ENCODE data around the gene DMGDH. TPM values are rescaled to one million over a fixed set of nuclear protein-coding genes. Genes with fewer than 3 reads are reported as not detected.

DMGDH gene
- total and polyA plus RNA-seq, 2 donors: 0.99 to 1.1 TPM

GRCh38 chr5:79011219-79011836 is 58.1 kb downstream of the DMGDH start:
- Histone ChIP-seq H3K27ac (ENCODE audit: low read depth in 1 of 2, low read length in 1 of 2) (no peak overlapping the region), H3K9me3 (ENCODE audit: control insufficient read depth in 2 of 2, insufficient read depth in 1 of 2, low read length in 1 of 2) (no peaks in the 10 kb centered on the region), H3K4me3 (ENCODE audit: low read length in 2 of 2) (no peak overlapping the region), H3K4me1 (ENCODE audit: control insufficient read depth in 2 of 2, insufficient read depth in 2 of 2, low read length in 2 of 2) (no peaks in the 10 kb centered on the region), H3K36me3 (ENCODE audit: control insufficient read depth in 2 of 2, insufficient read depth in 2 of 2, low read length in 1 of 2) (no peaks in the 10 kb centered on the region), H3K27me3 (ENCODE audit: control insufficient read depth in 2 of 2, insufficient read depth in 1 of 2, low read length in 1 of 2) (no peaks in the 10 kb centered on the region)
- DNase-seq (ENCODE audit: low read depth in 6 of 9, low spot score in 9 of 9): no peak
- WGBS: 98% methylated on average over 1 of the region's 1 CpG

GRCh38 chr5:79008362-79008761 is 61.1 kb downstream of the DMGDH start:
- Histone ChIP-seq H3K36me3 (ENCODE audit: control insufficient read depth in 2 of 2, insufficient read depth in 2 of 2, low read length in 1 of 2) (no peaks in the 10 kb centered on the region), H3K27me3 (ENCODE audit: control insufficient read depth in 2 of 2, insufficient read depth in 1 of 2, low read length in 1 of 2) (no peaks in the 10 kb centered on the region), H3K4me1 (ENCODE audit: control insufficient read depth in 2 of 2, insufficient read depth in 2 of 2, low read length in 2 of 2) (no peaks in the 10 kb centered on the region), H3K4me3 (ENCODE audit: low read length in 2 of 2) (no peak overlapping the region), H3K27ac (ENCODE audit: low read depth in 1 of 2, low read length in 1 of 2) (no peak overlapping the region), H3K9me3 (ENCODE audit: control insufficient read depth in 2 of 2, insufficient read depth in 1 of 2, low read length in 1 of 2) (no peaks in the 10 kb centered on the region)
- 71% methylated on average over 3 of the region's 3 CpGs for WGBS
- no peak for DNase-seq (ENCODE audit: low read depth in 6 of 9, low spot score in 9 of 9)

DNA sequence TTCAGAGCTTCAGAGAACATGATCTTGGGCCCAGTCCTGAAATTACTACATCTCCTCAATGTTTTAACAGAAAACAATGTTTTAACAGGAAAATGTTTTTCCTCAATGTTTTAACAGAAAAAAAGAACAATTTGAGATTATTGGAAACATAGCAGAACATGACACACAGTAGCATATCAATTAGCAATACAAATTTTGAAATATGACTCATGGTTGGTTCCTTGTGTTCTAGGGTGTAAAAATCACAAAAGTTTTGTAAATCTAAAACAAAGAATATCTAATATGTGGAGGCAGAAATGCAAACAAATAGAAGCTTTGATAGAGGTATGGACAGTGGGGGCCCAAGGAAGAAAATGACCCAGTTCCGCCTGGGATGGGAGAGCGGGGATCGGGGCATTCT is 61.6 kb downstream of the DMGDH start:
- H3K4me3 ChIP-seq (ENCODE audit: low read length in 2 of 2): no peak overlapping the region
- H3K27ac ChIP-seq (ENCODE audit: low read depth in 1 of 2, low read length in 1 of 2): no peak overlapping the region
- no peaks in the 10 kb centered on the region for H3K9me3 ChIP-seq (ENCODE audit: control insufficient read depth in 2 of 2, insufficient read depth in 1 of 2, low read length in 1 of 2)
- DNase-seq (ENCODE audit: low read depth in 6 of 9, low spot score in 9 of 9): no peak
- no peaks in the 10 kb centered on the region for H3K27me3 ChIP-seq (ENCODE audit: control insufficient read depth in 2 of 2, insufficient read depth in 1 of 2, low read length in 1 of 2)
- WGBS: 97% methylated on average over 3 of the region's 3 CpGs
- no peaks in the 10 kb centered on the region for H3K4me1 ChIP-seq (ENCODE audit: control insufficient read depth in 2 of 2, insufficient read depth in 2 of 2, low read length in 2 of 2)
- H3K36me3 ChIP-seq (ENCODE audit: control insufficient read depth in 2 of 2, insufficient read depth in 2 of 2, low read length in 1 of 2): no peaks in the 10 kb centered on the region

DNA sequence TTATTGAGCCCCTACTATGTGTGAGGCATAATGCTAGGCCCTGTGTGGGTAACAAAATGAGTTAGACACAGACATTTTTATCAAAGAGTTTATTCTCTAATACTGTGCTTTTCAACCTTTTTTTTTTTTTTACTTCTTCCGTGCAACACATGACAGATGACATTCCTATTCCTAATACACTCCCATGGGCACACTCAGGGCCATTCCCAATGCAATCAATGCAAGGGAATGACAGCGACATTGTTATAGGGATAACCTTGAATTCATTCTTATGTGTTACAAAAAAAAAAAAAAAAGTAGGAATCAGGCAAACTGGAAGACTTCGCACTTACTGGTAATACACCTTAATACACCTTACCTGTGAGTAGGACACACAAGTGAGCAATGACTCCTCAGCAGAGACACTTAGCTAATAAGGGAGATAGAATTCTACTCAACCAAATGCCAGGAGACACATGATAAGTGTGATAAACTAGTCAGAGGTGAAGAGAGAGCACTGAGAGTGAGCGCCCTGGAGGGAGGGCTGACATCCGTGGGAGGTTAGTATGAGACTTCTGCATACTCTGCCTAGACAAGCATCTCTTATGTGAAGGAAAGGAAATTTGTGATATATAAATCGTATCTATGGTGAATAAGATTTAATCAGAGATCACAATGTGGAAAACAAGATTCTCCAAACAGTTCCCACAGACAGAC is 63.4 kb downstream of the DMGDH start:
- 98% methylated on average over 6 of the region's 6 CpGs for WGBS

GRCh38 chr5:79005151-79005550 is 64.3 kb downstream of the DMGDH start:
- DNase-seq (ENCODE audit: low read depth in 6 of 9, low spot score in 9 of 9): no peak
- 93% methylated on average over 4 of the region's 4 CpGs for WGBS
- Histone ChIP-seq H3K4me1 (ENCODE audit: control insufficient read depth in 2 of 2, insufficient read depth in 2 of 2, low read length in 2 of 2) (no peaks in the 10 kb centered on the region), H3K36me3 (ENCODE audit: control insufficient read depth in 2 of 2, insufficient read depth in 2 of 2, low read length in 1 of 2) (no peaks in the 10 kb centered on the region), H3K27me3 (ENCODE audit: control insufficient read depth in 2 of 2, insufficient read depth in 1 of 2, low read length in 1 of 2) (no peaks in the 10 kb centered on the region), H3K27ac (ENCODE audit: low read depth in 1 of 2, low read length in 1 of 2) (no peak overlapping the region), H3K9me3 (ENCODE audit: control insufficient read depth in 2 of 2, insufficient read depth in 1 of 2, low read length in 1 of 2) (no peaks in the 10 kb centered on the region), H3K4me3 (ENCODE audit: low read length in 2 of 2) (no peak overlapping the region)

More for the DNA sequence above, 63.4 kb downstream of the DMGDH start:
- Histone ChIP-seq H3K27ac (ENCODE audit: low read depth in 1 of 2, low read length in 1 of 2) (no peak overlapping the region), H3K4me1 (ENCODE audit: control insufficient read depth in 2 of 2, insufficient read depth in 2 of 2, low read length in 2 of 2) (no peaks in the 10 kb centered on the region), H3K4me3 (ENCODE audit: low read length in 2 of 2) (no peak overlapping the region), H3K9me3 (ENCODE audit: control insufficient read depth in 2 of 2, insufficient read depth in 1 of 2, low read length in 1 of 2) (no peaks in the 10 kb centered on the region), H3K36me3 (ENCODE audit: control insufficient read depth in 2 of 2, insufficient read depth in 2 of 2, low read length in 1 of 2) (no peaks in the 10 kb centered on the region), H3K27me3 (ENCODE audit: control insufficient read depth in 2 of 2, insufficient read depth in 1 of 2, low read length in 1 of 2) (no peaks in the 10 kb centered on the region)
- no peak for DNase-seq (ENCODE audit: low read depth in 6 of 9, low spot score in 9 of 9)

DNA sequence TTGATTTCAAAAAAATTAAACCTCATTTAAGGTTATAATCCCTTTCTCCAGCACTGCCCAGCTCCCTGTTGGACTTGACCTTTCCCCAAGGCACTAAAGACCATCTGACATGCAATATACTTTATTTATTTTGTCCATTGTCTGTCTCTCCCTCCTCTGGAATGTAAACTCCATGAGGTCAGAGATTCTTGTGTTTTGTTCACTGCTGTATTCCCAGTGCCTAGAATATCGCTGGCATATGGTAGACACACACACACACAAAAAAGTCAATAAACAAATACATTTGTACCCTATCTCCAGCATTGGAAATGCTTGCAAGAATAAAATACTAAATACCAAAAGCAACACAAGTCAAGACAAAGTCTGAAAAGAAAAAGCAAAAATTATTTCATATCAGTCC is 67.1 kb downstream of the DMGDH start:
- Histone ChIP-seq H3K27ac (ENCODE audit: low read depth in 1 of 2, low read length in 1 of 2) (no peak overlapping the region), H3K4me3 (ENCODE audit: low read length in 2 of 2) (no peak overlapping the region)
- WGBS: 99% methylated on average over 1 of the region's 1 CpG

DNA sequence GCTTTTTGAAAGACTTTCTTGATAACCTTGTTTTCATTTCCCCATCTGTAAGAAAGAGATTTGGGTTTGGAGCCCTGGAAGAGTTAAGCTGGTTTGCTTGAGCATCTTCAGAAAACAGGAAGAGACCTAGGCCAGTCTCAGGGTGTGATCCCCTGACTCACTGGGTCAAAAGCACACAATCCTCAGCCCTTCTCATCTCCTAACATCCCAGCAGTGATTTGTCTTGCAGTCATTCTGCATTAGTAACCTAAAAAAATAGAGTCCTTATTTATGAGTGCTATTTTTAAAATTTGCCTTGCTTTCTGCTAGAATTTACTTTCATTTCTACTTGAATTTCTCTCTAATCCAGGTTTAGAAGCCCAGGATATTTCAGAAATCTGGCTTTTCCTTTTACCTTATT is 68.0 kb downstream of the DMGDH start:
- no peak for DNase-seq (ENCODE audit: low read depth in 6 of 9, low spot score in 9 of 9)
- no peaks in the 10 kb centered on the region for H3K36me3 ChIP-seq (ENCODE audit: control insufficient read depth in 2 of 2, insufficient read depth in 2 of 2, low read length in 1 of 2)
- H3K27ac ChIP-seq (ENCODE audit: low read depth in 1 of 2, low read length in 1 of 2): no peak overlapping the region
- H3K27me3 ChIP-seq (ENCODE audit: control insufficient read depth in 2 of 2, insufficient read depth in 1 of 2, low read length in 1 of 2): no peaks in the 10 kb centered on the region
- H3K4me1 ChIP-seq (ENCODE audit: control insufficient read depth in 2 of 2, insufficient read depth in 2 of 2, low read length in 2 of 2): no peaks in the 10 kb centered on the region
- H3K9me3 ChIP-seq (ENCODE audit: control insufficient read depth in 2 of 2, insufficient read depth in 1 of 2, low read length in 1 of 2): no peaks in the 10 kb centered on the region
- no peak overlapping the region for H3K4me3 ChIP-seq (ENCODE audit: low read length in 2 of 2)

More for the DNA sequence above, 67.1 kb downstream of the DMGDH start:
- H3K4me1 ChIP-seq (ENCODE audit: control insufficient read depth in 2 of 2, insufficient read depth in 2 of 2, low read length in 2 of 2): no peaks in the 10 kb centered on the region
- no peak for DNase-seq (ENCODE audit: low read depth in 6 of 9, low spot score in 9 of 9)
- no peaks in the 10 kb centered on the region for H3K27me3 ChIP-seq (ENCODE audit: control insufficient read depth in 2 of 2, insufficient read depth in 1 of 2, low read length in 1 of 2)
- H3K9me3 ChIP-seq (ENCODE audit: control insufficient read depth in 2 of 2, insufficient read depth in 1 of 2, low read length in 1 of 2): no peaks in the 10 kb centered on the region
- no peaks in the 10 kb centered on the region for H3K36me3 ChIP-seq (ENCODE audit: control insufficient read depth in 2 of 2, insufficient read depth in 2 of 2, low read length in 1 of 2)

DNA sequence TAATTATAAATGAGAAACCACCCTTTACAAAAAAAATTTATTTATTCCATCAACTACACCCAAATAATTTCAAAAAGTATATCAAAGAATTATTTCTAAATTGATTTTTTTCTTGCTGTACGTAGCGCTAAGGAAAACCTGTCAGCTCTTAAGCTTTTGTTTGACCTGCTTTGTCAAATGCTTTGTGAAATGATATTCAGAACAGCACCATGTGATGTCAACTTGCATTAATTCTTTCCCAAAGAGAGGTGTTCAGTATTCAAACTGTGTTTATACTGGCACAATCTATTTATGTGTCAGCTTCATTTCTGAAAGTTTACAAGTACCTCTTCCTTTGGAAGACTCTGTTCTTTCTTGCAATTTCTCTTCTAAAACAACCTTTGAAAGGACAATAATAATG is 72.4 kb downstream of the DMGDH start:
- no peaks in the 10 kb centered on the region for H3K36me3 ChIP-seq (ENCODE audit: control insufficient read depth in 2 of 2, insufficient read depth in 2 of 2, low read length in 1 of 2)
- no peak for DNase-seq (ENCODE audit: low read depth in 6 of 9, low spot score in 9 of 9)
- WGBS: 98% methylated on average over 2 of the region's 2 CpGs
- H3K27ac ChIP-seq (ENCODE audit: low read depth in 1 of 2, low read length in 1 of 2): no peak overlapping the region
- no peak overlapping the region for H3K4me3 ChIP-seq (ENCODE audit: low read length in 2 of 2)
- H3K4me1 ChIP-seq (ENCODE audit: control insufficient read depth in 2 of 2, insufficient read depth in 2 of 2, low read length in 2 of 2): peaks cover 0 to 2% of the 10 kb centered on the region in 2 donors
- no peaks in the 10 kb centered on the region for H3K27me3 ChIP-seq (ENCODE audit: control insufficient read depth in 2 of 2, insufficient read depth in 1 of 2, low read length in 1 of 2)
- no peaks in the 10 kb centered on the region for H3K9me3 ChIP-seq (ENCODE audit: control insufficient read depth in 2 of 2, insufficient read depth in 1 of 2, low read length in 1 of 2)

GRCh38 chr5:78995521-78996007 is 73.9 kb downstream of the DMGDH start:
- H3K27me3 ChIP-seq (ENCODE audit: control insufficient read depth in 2 of 2, insufficient read depth in 1 of 2, low read length in 1 of 2): no peaks in the 10 kb centered on the region
- no peak for DNase-seq (ENCODE audit: low read depth in 6 of 9, low spot score in 9 of 9)
- H3K4me3 ChIP-seq (ENCODE audit: low read length in 2 of 2): no peak overlapping the region
- WGBS: 94% methylated on average over 2 of the region's 2 CpGs
- H3K36me3 ChIP-seq (ENCODE audit: control insufficient read depth in 2 of 2, insufficient read depth in 2 of 2, low read length in 1 of 2): no peaks in the 10 kb centered on the region
- peaks cover 0 to 2% of the 10 kb centered on the region in 2 donors for H3K4me1 ChIP-seq (ENCODE audit: control insufficient read depth in 2 of 2, insufficient read depth in 2 of 2, low read length in 2 of 2)
- no peaks in the 10 kb centered on the region for H3K9me3 ChIP-seq (ENCODE audit: control insufficient read depth in 2 of 2, insufficient read depth in 1 of 2, low read length in 1 of 2)
- H3K27ac ChIP-seq (ENCODE audit: low read depth in 1 of 2, low read length in 1 of 2): no peak overlapping the region
